A549 (cell line): ENCODE data around the gene TSN.

Experiments
- CHD2 ChIP-seq: fragments of 150-350 bp; IDR thresholded peaks from 2 replicates; pipeline ENCODE4 v1.6.1; 2014; ENCODE audit warnings: low read length; ENCODE audit not compliant: partially characterized antibody
- CHD4 ChIP-seq: fragments of 200-600 bp; sonication (generic); IDR thresholded peaks from 2 replicates; pipeline ENCODE4 v1.6.1; 2016; ENCODE audit warnings: antibody characterized with exemption, mild to moderate bottlenecking, borderline replicate concordance
- CTCF ChIP-seq: fragments of >200 bp; sonication (Bioruptor Twin); formaldehyde crosslinking; IDR thresholded peaks from 3 replicates; pipeline ENCODE4 v1.5.1; 2016
- EP300 ChIP-seq, 2 experiments: fragments of >200 bp; sonication (Bioruptor Twin); formaldehyde crosslinking; IDR thresholded peaks; 2 replicates in 1 of 2; 3 replicates in 1 of 2; pipeline ENCODE4 v1.6.1; 2016 to 2017
- FOSL2 ChIP-seq, 2 experiments: fragments of 450-650 bp in 1 of 2; fragments of >200 bp in 1 of 2; sonication (Bioruptor Twin) in 1 of 2; formaldehyde crosslinking; IDR thresholded peaks; 2 replicates each; pipeline versions ENCODE4 v1.5.0 to v1.6.1; 2016 to 2020; ENCODE audit warnings: mild to moderate bottlenecking in 1 of 2, moderate library complexity in 1 of 2
- JUNB ChIP-seq: fragments of >200 bp; sonication (Bioruptor Twin); formaldehyde crosslinking; IDR thresholded peaks from 2 replicates; pipeline ENCODE4 v1.6.1; 2016
- MAFK ChIP-seq: fragments of 450-650 bp; IDR thresholded peaks from 2 replicates; pipeline ENCODE4 v1.6.1; 2014; ENCODE audit not compliant: partially characterized antibody
- MAX ChIP-seq: IDR thresholded peaks from 2 replicates; pipeline ENCODE4 v1.6.1; 2012
- NPAS2 ChIP-seq: fragments of 250-450 bp; sonication (Bioruptor Pico); IDR thresholded peaks from 2 replicates; pipeline ENCODE4 v1.8.0; 2022; ENCODE audit warnings: mild to moderate bottlenecking, moderate library complexity, borderline replicate concordance
- POLR2A ChIP-seq: IDR thresholded peaks from 2 replicates; pipeline ENCODE4 v1.6.1; 2012; ENCODE audit warnings: mild to moderate bottlenecking, low read length
- RAD21 ChIP-seq, 2 experiments: fragments of >200 bp in 1 of 2; sonication (Bioruptor Twin) in 1 of 2; formaldehyde crosslinking in 1 of 2; IDR thresholded peaks in 1 of 2; conservative IDR thresholded peaks in 1 of 2; 2 replicates in 1 of 2; 3 replicates in 1 of 2; pipeline ENCODE4 v1.6.1; 2012 to 2018; ENCODE audit warnings: inconsistent platforms in 1 of 2
- RCOR1 ChIP-seq: fragments of 150-350 bp; IDR thresholded peaks from 2 replicates; pipeline ENCODE4 v1.6.1; 2014; ENCODE audit warnings: antibody characterized with exemption, low read length, low read depth
- RFX5 ChIP-seq: fragments of 450-650 bp; IDR thresholded peaks from 2 replicates; pipeline ENCODE4 v1.7.1; 2014; ENCODE audit warnings: antibody characterized with exemption, mild to moderate bottlenecking, moderate library complexity
- TF ChIP-seq, protein P1 (sequence below): fragments of 200-600 bp; sonication (generic); IDR thresholded peaks from 2 replicates; pipeline ENCODE4 v1.6.1; 2016; ENCODE audit warnings: antibody characterized with exemption, mild to moderate bottlenecking, moderate library complexity

GRCh38 chr2:121783180-121783579 is 27.7 kb downstream of the TSN start:
- TF ChIP-seq CTCF (no peak), MAFK (peak; percentile 82), RCOR1 (no peak), FOSL2 (IDR thresholded peaks at IDR 0.05) (no peak), FOSL2 (CRISPR knock-in tag; IDR thresholded peaks at IDR 0.05) (no peak), RAD21 (conservative IDR thresholded peaks at IDR 0.05 in 1 of 2, IDR thresholded peaks at IDR 0.05 in 1 of 2) (no peak), EP300 (IDR thresholded peaks at IDR 0.05) (no peak), CHD4 (no peak), CHD2 (no peak), JUNB (no peak), NPAS2 (CRISPR knock-in tag) (no peak), RFX5 (no peak), MAX (no peak), POLR2A (no peak)
- TF ChIP-seq, protein P1, sequence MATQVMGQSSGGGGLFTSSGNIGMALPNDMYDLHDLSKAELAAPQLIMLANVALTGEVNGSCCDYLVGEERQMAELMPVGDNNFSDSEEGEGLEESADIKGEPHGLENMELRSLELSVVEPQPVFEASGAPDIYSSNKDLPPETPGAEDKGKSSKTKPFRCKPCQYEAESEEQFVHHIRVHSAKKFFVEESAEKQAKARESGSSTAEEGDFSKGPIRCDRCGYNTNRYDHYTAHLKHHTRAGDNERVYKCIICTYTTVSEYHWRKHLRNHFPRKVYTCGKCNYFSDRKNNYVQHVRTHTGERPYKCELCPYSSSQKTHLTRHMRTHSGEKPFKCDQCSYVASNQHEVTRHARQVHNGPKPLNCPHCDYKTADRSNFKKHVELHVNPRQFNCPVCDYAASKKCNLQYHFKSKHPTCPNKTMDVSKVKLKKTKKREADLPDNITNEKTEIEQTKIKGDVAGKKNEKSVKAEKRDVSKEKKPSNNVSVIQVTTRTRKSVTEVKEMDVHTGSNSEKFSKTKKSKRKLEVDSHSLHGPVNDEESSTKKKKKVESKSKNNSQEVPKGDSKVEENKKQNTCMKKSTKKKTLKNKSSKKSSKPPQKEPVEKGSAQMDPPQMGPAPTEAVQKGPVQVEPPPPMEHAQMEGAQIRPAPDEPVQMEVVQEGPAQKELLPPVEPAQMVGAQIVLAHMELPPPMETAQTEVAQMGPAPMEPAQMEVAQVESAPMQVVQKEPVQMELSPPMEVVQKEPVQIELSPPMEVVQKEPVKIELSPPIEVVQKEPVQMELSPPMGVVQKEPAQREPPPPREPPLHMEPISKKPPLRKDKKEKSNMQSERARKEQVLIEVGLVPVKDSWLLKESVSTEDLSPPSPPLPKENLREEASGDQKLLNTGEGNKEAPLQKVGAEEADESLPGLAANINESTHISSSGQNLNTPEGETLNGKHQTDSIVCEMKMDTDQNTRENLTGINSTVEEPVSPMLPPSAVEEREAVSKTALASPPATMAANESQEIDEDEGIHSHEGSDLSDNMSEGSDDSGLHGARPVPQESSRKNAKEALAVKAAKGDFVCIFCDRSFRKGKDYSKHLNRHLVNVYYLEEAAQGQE: no peak
